Stimulated activated naive CD8-positive, alpha-beta T cell treated with anti-CD3 and anti-CD28 coated beads, Interleukin-15, Interleukin-2, amounts not matched to agents 100 U/mL and 50 U/mL, for 24 hours (primary cell): ENCODE data around the gene SLC35A1.
"Not testable (repeated sequence)": the region's sequence is repeated elsewhere in the genome, so short reads cannot be mapped to it uniquely, and the experiment has no call there.

Experiments used
- ATAC-seq: fragments of 150-1000 bp; cut with Tn5 transposase; one replicate; pipeline ENCODE4 v1.10.0; 2021
- DNase-seq: peaks from one replicate; pipeline ENCODE4 v3.0.0; 2021

Gene SLC35A1, protein sequence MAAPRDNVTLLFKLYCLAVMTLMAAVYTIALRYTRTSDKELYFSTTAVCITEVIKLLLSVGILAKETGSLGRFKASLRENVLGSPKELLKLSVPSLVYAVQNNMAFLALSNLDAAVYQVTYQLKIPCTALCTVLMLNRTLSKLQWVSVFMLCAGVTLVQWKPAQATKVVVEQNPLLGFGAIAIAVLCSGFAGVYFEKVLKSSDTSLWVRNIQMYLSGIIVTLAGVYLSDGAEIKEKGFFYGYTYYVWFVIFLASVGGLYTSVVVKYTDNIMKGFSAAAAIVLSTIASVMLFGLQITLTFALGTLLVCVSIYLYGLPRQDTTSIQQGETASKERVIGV

DNA sequence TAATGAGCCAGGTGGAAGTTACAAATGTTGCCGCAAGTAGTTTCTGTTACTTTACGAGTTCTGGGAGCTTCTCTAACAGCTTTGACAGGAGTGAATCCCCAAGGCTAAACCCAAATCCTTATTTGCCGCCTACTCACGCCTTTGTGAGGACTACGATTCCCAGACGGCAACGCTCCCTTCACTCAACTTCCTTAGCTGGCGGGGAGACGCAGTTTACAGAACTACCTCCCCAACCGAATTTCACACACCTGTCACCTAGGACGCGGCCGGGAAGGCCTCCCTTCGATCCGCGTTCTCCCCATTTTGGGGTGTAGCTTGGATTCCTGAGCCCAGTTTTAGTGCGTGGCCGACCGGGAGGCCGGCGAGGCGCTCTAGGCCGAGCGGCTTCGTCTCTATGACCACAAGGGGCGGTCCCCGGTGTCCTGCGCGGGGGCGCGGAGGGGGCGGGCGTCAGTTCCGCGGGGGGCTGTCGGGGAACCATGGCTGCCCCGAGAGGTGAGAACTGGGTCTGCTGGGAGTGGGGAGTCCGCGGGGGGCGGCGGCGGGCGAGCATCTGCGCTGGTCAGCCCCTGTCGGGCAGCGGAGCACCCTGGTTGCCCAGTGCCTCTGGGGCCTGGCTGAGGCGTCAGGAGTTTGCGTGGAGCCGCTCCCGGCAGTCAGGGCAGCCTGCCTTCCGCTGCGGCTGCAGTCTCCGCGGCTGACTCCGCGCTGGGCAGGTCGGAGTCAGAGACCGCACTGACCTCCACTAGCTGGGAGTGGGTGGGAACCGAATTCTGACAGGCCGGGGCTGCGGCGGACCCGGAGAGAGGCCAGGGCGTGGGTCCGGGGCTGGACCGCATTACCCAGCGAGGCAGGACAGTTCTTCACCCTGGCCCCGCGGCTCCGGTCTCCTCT lies at the start of gene SLC35A1:
TSS of gene SLC35A1 (plus strand) at position 450 of the 894 bp plus-strand sequence. CDS start at position 480, 30 bp downstream.
- DNase-seq (peak; percentile 88), ATAC-seq (peak; percentile 93)

DNA sequence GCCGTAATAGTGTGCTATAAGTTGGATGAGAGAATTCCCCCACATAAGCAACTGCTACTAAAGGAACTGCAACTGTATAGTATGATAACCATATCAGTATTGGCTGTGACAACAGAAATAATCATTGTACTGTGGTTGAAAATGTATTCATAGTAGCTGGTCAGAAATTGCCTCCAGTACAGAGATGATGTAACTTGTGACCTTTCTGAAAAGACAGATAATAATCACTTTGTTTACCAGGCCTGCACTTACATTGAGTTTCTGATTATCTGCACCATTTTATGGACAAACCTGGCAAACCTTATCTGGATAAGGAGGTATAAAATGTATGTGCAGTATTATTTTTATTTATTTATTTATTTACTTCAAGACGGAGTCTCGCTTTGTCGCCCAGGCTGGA lies 46.0 kb upstream of the SLC35A1 start:
- ATAC-seq (no peak), DNase-seq (no peak)

DNA sequence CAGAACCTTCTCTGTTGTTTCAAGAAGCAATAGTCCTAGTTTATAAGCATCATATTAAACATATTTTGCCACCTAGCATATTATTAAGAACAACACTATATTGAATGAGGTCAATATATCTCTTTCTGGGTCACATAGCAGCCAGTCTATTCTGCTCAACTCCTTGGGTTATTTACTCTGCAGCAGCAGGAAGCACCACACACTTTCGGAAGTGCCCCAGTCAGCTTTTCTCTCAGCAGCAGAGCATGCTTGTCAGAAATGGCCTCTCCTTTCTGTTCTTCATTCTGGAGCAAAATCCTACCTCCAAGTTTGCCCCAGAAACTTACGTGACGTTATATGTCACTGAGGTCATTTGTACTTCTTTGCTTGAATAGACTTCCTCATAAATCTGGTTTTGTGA lies 42.3 kb upstream of the SLC35A1 start:
- DNase-seq (no peak), ATAC-seq (no peak)

DNA sequence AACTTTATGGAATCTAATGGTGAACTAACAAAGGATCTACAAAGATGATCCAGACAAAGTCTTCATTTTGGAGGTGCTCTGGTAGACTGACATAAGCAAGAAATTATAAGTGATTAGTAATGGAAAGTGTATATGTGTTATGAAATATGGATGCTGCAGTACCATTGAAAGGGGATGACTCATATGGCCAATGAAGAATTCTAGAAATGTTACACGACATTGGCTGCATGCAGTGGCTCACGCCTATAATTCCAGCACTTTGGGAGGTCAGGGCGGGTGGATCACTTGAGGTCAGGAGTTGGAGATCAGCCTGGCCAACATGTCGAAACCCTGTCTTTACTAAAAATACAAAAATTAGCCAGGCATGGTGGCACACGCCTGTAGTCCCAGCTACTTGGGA lies 41.5 kb upstream of the SLC35A1 start:
- DNase-seq (no peak), ATAC-seq (no peak)

DNA sequence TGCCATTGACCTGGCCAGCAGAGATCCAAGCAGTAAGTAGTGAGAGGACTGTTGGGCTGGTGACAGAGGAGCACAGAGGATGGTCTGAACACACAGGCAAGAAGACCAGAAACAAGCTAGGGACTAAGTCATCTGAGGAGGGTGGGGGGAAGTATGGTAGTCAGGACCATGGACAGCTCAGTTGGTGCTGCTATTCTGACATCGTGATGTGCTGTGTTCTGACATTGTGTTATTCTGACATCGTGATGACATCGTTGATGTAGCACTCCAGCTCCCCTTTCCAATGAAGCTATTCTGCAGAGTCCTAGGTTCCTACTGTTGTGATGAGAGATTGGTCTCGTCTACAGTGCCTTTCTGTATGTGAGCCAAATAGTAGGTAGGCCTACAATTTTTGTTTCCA lies 36.3 kb upstream of the SLC35A1 start:
- DNase-seq (peak; percentile 29), ATAC-seq (no peak)

DNA sequence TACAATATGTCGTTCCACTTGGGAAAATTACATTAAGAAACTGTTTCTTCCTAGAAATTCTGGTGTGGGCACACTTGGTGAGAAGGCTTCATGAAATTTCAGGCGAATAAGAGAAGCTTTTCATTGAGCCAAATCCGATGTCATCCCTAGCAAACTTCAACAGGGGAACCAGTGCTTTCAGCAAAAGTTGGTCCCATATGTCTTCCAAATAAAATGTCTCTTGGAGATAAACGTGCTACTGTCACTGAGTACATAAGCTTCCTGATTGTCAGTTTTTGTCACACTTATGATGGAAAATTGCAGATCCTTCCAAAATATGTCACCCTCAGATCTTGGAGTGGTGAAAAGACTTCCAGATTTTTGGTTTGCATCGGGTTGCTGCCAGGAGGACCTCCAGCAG lies 31.1 kb upstream of the SLC35A1 start:
- DNase-seq = no peak
- ATAC-seq = no peak

DNA sequence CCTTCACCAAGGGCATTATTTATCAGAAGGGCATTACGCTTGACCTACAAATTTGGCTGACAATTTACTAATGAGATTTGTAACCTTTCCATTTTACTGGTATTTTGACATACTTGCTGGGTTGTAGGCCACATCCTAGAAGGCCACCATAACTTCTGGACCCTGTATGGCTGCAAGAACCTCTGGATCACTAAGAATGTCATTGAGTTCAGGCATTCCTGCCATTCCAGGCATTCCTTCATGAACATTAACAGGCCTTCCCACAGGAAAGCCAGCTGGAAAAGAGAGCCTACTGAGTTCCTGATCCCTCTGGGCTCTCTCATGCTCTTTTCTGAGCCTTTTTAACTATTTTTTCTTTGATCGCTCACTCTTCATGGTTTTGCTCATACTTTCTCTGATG lies 28.4 kb upstream of the SLC35A1 start:
- DNase-seq = no peak
- no peak for ATAC-seq

DNA sequence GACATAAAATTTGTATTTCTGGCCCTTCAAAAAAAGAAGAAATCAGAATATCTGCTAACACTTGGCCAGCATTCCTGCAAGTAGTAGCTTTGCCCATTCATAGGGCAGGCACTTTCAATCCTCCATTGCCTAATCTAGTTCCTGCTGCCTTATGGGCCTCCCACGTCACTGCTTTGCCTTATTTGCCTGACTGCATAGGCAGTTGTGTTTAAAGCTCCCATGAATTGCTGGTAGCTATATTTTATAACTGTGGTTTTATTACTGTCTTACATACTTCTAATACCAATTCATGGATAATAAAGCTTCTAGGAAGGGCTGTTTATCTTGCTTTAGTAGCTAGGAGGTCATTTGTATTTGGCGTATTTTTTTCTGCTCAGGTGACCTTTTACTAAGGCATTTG lies 7.7 kb upstream of the SLC35A1 start:
- DNase-seq (no peak), ATAC-seq (no peak)

DNA sequence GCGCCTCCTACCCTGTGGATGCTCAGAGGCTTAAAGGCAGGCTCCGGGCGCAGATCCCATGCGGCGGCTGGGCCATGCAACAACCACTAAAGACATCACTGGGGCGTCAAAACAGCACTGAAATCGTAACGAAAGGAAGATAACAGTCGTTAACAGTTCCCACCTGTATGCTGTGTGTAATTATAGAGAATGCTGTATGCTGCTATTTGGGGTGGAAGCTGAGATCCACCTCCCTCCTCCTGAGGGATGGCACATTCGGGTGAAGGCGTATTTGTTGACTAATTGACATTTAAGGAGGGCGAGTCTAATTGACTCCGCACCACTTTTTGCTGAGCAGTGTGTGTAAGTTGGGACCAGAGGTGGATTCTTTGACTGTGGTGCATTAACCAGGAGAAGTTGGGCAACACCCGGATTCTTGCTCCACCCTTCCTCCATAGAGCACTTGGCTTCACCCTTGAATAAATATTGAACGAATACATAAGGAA lies 687 bp downstream of the SLC35A1 start:
- ATAC-seq = peak; percentile 75
- no peak for DNase-seq

DNA sequence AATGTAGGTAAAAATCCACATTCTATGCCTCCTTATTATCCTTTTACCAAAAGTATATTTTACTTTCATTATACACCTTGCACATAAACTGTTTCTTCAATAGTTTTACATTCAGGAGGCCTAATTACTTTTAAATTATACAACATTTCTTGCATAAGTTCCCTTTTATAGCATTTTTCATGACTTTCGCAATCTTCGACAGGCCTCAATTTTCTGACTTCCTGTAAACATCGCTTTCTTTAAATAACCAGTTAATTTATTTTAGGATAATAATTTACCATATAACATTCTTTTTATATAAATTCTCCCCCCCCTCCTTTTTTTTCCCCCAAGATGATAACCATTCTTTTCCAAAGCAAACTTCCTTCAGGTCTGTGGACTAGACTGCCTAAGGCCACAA lies 9.2 kb downstream of the SLC35A1 start:
- no peak for DNase-seq
- no peak for ATAC-seq

DNA sequence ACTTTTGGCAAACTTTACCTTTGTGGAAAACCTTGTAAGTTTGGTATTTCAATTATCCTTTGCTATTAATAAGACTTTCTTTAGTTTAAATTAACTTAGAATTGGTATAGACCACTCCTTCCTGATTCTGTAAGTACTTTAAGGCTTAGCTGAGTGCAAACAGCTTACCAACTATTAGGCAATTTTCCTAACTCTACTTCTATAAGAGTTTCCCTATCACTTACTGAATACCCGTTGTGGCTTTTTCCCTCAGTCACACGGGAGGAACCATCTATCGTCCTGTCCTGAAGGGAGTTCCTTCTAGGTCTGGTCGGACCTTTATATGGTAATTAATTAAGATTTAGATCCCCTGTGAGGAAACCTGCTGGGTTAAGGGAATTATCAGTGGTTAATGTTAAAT lies 9.6 kb downstream of the SLC35A1 start:
- ATAC-seq (no peak), DNase-seq (no peak)

DNA sequence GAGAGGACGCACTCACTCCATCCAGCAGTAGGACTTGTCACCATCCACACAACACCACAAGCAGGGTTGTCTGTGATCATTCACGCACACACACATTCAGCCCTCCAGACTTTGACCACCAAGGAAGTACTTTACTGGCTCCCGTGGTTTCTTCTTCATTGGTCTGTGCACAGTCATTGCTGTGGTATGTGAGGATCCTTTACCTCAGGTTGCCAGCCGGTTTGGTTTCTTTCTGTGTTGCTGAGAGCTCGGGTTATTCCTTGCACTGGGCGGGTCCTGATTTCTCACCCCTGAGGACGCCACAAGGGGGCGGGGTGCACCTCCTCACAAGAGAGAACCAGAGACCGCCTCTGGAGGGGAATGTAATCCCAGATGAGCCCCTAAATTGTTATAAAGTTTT lies 11.2 kb downstream of the SLC35A1 start:
- DNase-seq (peak; percentile 19), ATAC-seq (no peak)

DNA sequence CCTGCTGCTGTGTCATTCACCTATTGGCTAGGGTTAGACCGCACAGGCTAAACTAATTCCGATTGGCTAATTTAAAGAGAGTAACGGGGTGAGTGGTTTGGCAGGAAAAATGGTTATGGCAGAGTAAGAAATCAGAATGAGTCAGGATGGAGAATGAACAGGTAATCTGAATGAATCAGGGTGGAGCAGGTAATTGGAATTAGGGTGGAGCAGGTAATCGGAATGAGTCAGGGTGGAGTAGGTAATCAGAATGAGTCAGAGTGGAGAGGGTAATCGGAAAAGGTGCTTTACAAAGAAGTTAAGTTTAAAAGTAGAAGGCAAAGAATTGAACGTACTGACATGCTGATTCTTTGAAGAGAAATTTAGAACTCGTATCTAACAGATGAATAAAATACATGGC lies 11.7 kb downstream of the SLC35A1 start:
- DNase-seq = no peak
- no peak for ATAC-seq

DNA sequence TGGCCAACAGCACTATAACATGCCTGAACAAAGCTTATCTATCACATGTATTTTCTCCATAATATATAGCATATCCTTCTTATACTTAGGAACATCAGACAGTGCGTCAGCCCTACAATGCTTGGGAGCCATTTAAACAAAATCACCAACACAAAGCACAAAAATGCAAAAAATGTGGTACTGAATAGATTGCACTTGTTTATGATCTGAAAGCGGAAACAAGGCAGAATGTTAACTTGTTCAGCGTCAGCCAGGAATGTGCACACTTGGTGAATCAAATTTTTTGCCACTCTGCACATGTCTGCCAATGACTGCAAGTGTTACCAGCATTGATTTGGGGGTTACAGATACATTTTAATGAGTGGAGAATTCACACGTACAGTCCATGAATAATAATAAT lies 14.8 kb downstream of the SLC35A1 start:
- DNase-seq (no peak), ATAC-seq (no peak)

DNA sequence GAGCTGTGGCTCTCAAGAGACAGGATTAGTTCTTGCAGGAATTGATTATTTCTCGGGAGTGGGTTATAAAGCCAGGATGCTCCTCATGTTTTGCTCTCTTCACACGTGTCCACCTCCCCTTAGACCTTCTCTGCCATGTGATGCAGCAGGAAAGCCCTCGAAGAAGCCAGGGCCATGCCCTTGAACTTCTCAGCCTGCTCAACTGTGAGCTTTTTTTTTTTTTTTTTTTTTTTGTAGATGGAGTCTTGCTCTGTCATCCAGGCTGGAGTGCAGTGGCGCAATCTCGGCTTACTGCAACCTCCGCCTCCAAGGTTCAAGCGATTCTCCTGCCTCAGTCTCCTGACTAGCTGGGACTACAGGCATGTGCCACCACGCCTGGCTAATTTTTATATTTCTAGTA lies 16.6 kb downstream of the SLC35A1 start:
- ATAC-seq, DNase-seq: not testable (repeated sequence)

DNA sequence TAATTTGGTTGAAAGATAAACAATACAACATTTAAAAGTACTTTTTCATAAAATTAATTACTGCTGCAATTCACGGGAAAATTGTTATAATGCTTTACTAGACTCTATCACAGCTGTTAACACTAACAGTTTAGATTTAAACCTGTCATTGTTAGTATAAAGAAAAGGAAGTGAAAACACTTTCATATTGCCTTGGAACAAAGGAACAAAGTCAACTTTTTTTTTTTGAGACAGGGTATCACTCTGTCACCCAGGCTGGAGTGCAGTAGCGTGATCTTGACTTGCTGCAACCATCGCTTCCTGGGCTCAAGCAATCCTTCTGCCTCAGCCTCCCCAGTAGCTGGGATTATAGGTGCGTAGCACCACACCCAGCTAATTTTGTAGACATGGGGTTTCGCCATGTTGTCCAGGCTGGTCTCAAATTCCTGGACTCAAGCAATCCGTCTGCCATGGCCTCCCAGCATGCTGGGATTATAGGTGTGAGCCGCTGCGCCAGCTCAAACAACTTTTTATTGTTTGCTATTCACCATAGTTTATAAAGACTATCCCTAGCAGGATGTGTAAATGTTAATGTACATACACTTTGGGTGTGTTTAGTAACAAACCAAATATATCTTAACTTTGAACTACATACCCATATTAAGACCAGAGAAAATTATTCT lies 22.1 kb downstream of the SLC35A1 start:
- ATAC-seq = no peak
- DNase-seq = no peak

DNA sequence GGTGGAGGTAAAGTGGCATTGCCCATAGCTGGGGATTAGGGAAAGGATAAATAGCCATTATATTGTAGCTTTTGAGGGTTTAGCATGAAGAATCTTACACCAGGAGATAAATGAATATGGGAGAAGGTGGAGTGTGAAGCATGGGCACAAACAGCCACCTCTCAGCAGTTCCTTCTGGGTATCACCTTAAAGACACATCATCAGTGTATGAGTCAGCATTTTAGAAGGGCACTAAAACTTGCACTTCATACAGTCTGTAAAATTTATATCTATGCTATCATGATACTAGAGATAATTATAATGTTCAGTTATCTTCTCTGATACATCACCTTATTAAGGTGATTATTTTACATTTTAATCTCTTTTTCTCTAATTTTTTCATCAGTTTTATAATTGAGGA lies 25.3 kb downstream of the SLC35A1 start:
- DNase-seq (no peak), ATAC-seq (peak; percentile 61)

DNA sequence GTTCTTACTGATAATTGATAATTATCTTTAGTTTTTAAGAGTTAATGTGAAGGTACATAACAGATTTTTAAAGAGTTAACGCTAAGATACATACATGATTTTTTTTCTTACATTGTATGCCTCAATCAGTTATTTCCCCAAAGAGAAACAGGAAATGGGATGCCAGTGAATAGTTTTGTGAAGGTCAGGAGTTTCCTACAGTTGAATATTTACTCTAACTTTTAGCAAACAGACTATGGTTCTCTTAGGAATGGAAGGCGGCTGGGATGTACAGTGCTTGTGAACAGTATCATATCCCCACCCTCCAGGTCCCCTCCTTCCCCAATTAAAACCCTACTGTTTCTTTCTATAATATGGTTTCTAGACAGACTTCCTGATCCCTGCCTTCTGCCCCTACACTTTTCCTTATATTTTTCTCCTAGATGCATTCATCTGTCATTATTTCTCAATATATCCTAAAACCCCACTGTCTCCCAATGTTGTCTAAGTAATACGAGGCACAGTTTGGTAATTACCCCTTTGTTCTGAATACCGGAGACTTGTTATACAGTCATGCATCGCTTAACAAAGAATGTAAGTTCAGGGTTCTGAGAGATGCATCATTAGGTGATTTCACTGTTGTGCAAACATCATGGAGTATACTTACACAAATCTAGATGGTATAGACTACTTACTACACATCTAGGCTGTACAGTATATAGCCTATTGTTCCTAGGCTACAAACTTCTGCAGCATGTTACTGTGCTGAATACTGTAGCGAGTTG lies 29.2 kb downstream of the SLC35A1 start:
- no peak for ATAC-seq
- no peak for DNase-seq

DNA sequence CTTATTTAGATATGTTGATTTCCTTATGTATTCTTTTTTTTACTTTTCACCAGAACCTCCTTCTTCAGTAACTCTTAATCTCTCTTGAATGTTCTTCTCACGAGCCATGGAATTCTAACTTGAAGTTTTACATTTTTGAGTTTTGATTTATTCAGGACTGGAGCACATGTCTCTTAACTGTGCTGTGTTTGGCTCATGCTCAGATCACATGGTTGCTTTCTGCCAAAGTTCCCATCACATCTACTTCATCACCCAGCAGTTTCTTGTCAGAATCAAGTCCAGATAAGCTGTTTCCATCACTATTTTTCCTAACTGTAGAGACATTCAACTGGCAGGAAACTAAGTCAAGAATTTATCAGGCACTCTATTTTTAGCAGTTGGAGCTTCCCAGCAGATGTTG lies 31.7 kb downstream of the SLC35A1 start:
- ATAC-seq = no peak
- no peak for DNase-seq

DNA sequence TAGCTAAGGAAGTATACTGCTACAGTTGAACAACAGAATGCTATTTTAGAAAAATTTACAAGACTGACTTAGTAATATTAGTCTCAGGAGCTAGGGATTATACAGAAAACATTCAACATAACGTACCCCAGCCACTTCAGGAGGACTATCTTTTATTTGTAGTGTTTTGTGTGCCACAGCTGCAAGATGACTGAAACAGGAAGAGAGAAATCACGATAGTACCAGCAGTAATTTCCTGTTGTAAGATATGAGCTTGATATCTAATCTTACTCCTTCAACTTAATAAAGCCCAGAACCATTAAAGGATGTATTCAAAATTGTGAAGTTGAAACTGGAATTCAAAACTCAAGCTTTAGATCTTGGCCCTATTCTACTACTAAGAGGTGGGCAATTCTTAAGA lies 42.1 kb downstream of the SLC35A1 start:
- ATAC-seq (no peak), DNase-seq (no peak)

DNA sequence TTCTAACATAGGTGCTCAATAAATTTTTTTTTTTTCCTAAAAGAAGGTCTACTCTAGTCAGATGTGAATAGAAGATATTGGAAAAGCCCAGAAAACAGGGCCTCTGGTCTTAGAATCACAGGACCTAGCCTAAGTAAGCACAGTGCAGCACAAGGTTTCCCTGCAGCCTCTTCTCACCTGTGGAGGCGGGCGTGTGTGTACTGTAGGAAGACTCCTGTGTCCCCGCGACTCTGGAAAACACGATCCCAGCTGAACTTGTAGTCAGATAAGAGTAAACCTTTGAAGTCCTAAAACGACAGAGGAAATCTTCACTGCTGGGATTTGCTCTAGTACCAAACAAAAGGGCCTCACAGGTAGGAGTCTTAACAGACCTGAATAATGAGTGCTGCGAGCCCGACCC lies 45.7 kb downstream of the SLC35A1 start:
- ATAC-seq (no peak), DNase-seq (no peak)

DNA sequence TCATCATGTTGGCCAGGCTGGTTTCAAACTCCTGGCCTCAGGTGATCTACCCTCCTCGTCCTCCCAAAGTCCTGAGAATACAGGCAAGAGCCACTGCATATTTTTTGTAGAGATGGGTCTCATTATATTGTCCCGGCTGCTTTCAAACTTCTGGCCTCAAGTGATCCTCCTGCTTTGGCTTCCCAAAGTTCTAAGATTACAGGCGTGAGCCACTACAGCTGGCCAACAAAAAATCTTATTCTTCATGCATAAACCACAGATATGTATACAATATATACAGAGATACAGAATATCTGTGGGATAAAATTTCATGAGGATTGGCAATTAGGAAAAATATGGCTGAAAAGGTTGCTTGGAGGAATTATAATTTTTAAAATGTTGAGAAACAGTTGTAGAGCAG lies 49.9 kb downstream of the SLC35A1 start:
- DNase-seq = no peak
- no peak for ATAC-seq
